Measurements from ENCODE around the gene MAP1LC3B2.

Gene MAP1LC3B2

DNA sequence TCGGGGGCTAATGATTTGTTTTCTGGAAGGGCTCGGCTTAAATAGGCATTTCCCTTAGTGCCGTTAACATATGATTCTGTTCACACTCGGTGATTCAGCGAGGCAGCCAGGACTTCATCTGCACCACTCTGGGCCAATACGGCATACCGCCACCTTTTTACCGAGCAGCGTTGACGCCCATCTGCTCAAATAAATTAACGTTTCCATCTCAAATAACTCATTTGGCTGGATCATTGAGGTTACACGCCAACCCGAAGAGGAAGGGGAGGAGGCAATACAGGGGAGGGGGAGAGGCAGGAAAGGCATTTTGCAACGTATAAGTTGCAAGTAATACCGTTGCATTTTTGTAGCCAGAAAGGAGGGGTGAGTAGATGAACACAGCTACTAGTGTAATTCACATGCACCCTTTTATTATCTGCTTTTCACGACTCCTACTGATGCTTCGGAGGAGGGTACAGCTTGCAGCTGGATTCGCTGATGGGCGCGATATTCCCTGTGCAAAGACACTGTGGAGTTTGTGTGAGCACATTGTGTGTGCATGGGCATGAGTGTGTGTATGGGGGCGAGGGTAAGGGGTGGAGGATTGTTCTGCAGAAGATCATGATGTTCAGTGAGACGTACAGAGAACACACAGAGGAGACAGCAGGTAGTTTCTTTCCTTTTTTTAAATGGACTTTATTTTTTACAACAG is 45.9 kb downstream of the MAP1LC3B2 start:
- Histone ChIP-seq H3K27ac (ENCODE audit: low read depth, low read length) (no peak overlapping the region), H3K4me1 (ENCODE audit: control insufficient read depth, insufficient read depth, low read length) (peaks cover 27% of the 10 kb centered on the region), H3K9ac (ENCODE audit: low read depth, low read length) (no peak overlapping the region), H3K36me3 (ENCODE audit: control insufficient read depth, insufficient read depth, low read length) (no peaks in the 10 kb centered on the region), H3K4me3 (ENCODE audit: low read depth, low read length) (no peak overlapping the region), H3K27me3 (ENCODE audit: control insufficient read depth, insufficient read depth, low read length) (no peaks in the 10 kb centered on the region), H3K9me3 (ENCODE audit: control insufficient read depth, insufficient read depth, low read length) (no peaks in the 10 kb centered on the region)

DNA sequence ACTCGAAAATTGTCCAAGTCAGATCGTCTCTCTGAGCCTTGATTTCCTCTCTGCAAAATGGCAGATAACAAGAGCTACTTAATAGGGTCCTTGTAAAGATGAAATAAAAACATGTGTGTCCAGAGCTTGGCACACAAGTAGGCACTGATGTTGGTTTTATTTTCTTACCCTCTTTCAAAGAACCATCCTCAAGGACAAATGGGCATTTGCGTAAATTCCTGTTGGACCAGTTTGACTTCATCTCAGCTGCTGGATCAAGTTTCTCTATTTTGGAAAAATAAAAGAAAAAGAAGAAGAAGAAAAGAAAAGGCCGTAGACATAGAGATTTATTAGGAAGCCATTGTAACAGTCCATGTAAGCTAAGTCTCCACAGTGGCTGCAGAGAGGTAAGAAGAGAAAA is 47.2 kb downstream of the MAP1LC3B2 start:
- Histone ChIP-seq H3K27ac (ENCODE audit: low read depth, low read length) (no peak overlapping the region), H3K36me3 (ENCODE audit: control insufficient read depth, insufficient read depth, low read length) (no peaks in the 10 kb centered on the region), H3K4me3 (ENCODE audit: low read depth, low read length) (no peak overlapping the region), H3K9me3 (ENCODE audit: control insufficient read depth, insufficient read depth, low read length) (no peaks in the 10 kb centered on the region), H3K4me1 (ENCODE audit: control insufficient read depth, insufficient read depth, low read length) (peaks cover 27% of the 10 kb centered on the region), H3K9ac (ENCODE audit: low read depth, low read length) (no peak overlapping the region), H3K27me3 (ENCODE audit: control insufficient read depth, insufficient read depth, low read length) (no peaks in the 10 kb centered on the region)

DNA sequence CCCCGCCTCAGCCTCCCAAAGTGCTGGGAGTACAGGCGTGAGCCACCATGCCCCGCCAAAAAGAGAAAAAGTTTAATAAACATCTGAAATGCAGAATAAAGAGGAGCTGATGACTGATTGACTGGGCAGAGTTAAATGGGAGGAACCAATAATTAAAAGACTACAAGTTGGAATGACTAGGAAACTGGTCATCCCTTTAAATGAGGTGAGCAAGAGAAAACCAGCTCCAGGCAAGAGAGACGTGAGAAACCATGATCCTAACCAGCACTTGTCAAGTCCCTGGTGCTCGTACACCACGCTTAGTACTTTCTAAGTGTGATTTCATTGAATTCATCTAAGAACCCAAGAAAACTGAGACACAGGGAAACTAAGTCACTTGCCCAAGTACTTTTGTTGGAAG is 47.9 kb downstream of the MAP1LC3B2 start:
- peaks cover 24% of the 10 kb centered on the region for H3K4me1 ChIP-seq (ENCODE audit: control insufficient read depth, insufficient read depth, low read length)
- H3K9me3 ChIP-seq (ENCODE audit: control insufficient read depth, insufficient read depth, low read length) = no peaks in the 10 kb centered on the region
- H3K4me3 ChIP-seq (ENCODE audit: low read depth, low read length) = no peak overlapping the region
- no peak overlapping the region for H3K9ac ChIP-seq (ENCODE audit: low read depth, low read length)
- no peaks in the 10 kb centered on the region for H3K36me3 ChIP-seq (ENCODE audit: control insufficient read depth, insufficient read depth, low read length)
- no peak overlapping the region for H3K27ac ChIP-seq (ENCODE audit: low read depth, low read length)
- no peaks in the 10 kb centered on the region for H3K27me3 ChIP-seq (ENCODE audit: control insufficient read depth, insufficient read depth, low read length)

DNA sequence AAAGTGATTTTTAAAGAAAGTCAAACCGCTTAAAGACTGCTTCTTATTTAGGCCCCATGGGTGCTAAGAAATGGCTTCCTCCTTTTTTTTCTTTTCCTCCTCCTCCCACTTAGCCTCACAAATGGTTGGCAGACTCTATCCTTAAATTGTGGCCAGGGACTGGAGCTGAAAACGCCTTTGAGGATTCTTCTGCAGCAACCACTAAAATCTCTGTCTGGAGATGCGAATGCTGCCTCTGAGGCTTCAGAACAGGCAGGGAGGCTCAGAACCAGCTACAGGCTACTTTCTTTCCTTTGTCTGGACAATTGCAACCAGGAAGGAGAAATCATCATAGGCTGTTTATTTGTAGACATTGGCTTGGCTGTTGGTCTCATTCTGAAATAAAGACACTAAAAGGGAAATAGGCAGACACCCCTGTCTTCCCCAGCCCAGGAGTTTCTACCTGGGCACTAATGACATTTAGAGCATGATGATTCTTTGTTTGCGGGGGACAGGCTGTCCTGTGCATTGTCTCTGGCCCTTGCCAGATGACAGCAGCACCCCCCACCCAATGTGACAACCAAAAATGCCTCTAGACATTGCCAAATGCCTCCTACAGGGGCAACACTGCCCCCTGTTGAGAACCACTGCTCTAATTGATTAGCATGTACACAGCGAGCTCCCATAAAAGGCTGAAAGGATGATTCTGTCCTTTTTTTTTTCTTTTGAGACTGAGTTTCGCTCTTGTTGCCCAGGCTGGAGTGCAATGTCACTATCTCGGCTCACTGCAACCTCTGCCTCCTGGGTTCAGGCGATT is 50.3 kb downstream of the MAP1LC3B2 start:
- H3K9me3 ChIP-seq (ENCODE audit: control insufficient read depth, insufficient read depth, low read length) = no peaks in the 10 kb centered on the region
- H3K4me1 ChIP-seq (ENCODE audit: control insufficient read depth, insufficient read depth, low read length) = peaks cover 19% of the 10 kb centered on the region
- no peak overlapping the region for H3K27ac ChIP-seq (ENCODE audit: low read depth, low read length)
- no peaks in the 10 kb centered on the region for H3K36me3 ChIP-seq (ENCODE audit: control insufficient read depth, insufficient read depth, low read length)
- H3K4me3 ChIP-seq (ENCODE audit: low read depth, low read length) = no peak overlapping the region
- no peaks in the 10 kb centered on the region for H3K27me3 ChIP-seq (ENCODE audit: control insufficient read depth, insufficient read depth, low read length)
- H3K9ac ChIP-seq (ENCODE audit: low read depth, low read length) = no peak overlapping the region

- H3K9me3 ChIP-seq (ENCODE audit: control insufficient read depth, insufficient read depth, low read length) = no peaks in the 10 kb centered on the region
- no peak overlapping the region for H3K4me3 ChIP-seq (ENCODE audit: low read depth, low read length)
- no peak overlapping the region for H3K27ac ChIP-seq (ENCODE audit: low read depth, low read length)
- no peaks in the 10 kb centered on the region for H3K36me3 ChIP-seq (ENCODE audit: control insufficient read depth, insufficient read depth, low read length)
- no peak overlapping the region for H3K9ac ChIP-seq (ENCODE audit: low read depth, low read length)
- H3K27me3 ChIP-seq (ENCODE audit: control insufficient read depth, insufficient read depth, low read length) = no peaks in the 10 kb centered on the region
- peaks cover 9% of the 10 kb centered on the region; the same call in 1 of the 2 replicates for H3K4me1 ChIP-seq (ENCODE audit: control insufficient read depth, insufficient read depth, low read length)
These were observed 51.9 kb downstream of the MAP1LC3B2 start for GRCh38 chr12:116610971-116611541.

- Histone ChIP-seq H3K4me3 (ENCODE audit: low read depth, low read length) (no peak overlapping the region), H3K27me3 (ENCODE audit: control insufficient read depth, insufficient read depth, low read length) (no peaks in the 10 kb centered on the region), H3K36me3 (ENCODE audit: control insufficient read depth, insufficient read depth, low read length) (no peaks in the 10 kb centered on the region), H3K4me1 (ENCODE audit: control insufficient read depth, insufficient read depth, low read length) (peaks cover 8% of the 10 kb centered on the region; the same call in 1 of the 2 replicates), H3K9ac (ENCODE audit: low read depth, low read length) (no peak overlapping the region), H3K9me3 (ENCODE audit: control insufficient read depth, insufficient read depth, low read length) (no peaks in the 10 kb centered on the region), H3K27ac (ENCODE audit: low read depth, low read length) (no peak overlapping the region)
These were observed 53.3 kb downstream of the MAP1LC3B2 start for GRCh38 chr12:116612436-116612835.

- Histone ChIP-seq H3K4me1 (ENCODE audit: control insufficient read depth, insufficient read depth, low read length) (peaks cover 8% of the 10 kb centered on the region; the same call in 1 of the 2 replicates), H3K9me3 (ENCODE audit: control insufficient read depth, insufficient read depth, low read length) (no peaks in the 10 kb centered on the region), H3K9ac (ENCODE audit: low read depth, low read length) (no peak overlapping the region), H3K4me3 (ENCODE audit: low read depth, low read length) (no peak overlapping the region), H3K36me3 (ENCODE audit: control insufficient read depth, insufficient read depth, low read length) (no peaks in the 10 kb centered on the region), H3K27me3 (ENCODE audit: control insufficient read depth, insufficient read depth, low read length) (no peaks in the 10 kb centered on the region), H3K27ac (ENCODE audit: low read depth, low read length) (no peak overlapping the region)
These were observed 54.1 kb downstream of the MAP1LC3B2 start for GRCh38 chr12:116613256-116613655.

GRCh38 chr12:116614194-116614915 is 55.2 kb downstream of the MAP1LC3B2 start:
- no peaks in the 10 kb centered on the region for H3K36me3 ChIP-seq (ENCODE audit: control insufficient read depth, insufficient read depth, low read length)
- H3K27ac ChIP-seq (ENCODE audit: low read depth, low read length) = no peak overlapping the region
- H3K9ac ChIP-seq (ENCODE audit: low read depth, low read length) = no peak overlapping the region
- H3K4me3 ChIP-seq (ENCODE audit: low read depth, low read length) = no peak overlapping the region
- peaks cover 8% of the 10 kb centered on the region; the same call in 1 of the 2 replicates for H3K4me1 ChIP-seq (ENCODE audit: control insufficient read depth, insufficient read depth, low read length)
- H3K9me3 ChIP-seq (ENCODE audit: control insufficient read depth, insufficient read depth, low read length) = no peaks in the 10 kb centered on the region
- no peaks in the 10 kb centered on the region for H3K27me3 ChIP-seq (ENCODE audit: control insufficient read depth, insufficient read depth, low read length)

GRCh38 chr12:116615141-116615861 is 56.1 kb downstream of the MAP1LC3B2 start:
- H3K4me1 ChIP-seq (ENCODE audit: control insufficient read depth, insufficient read depth, low read length) = peaks cover 7% of the 10 kb centered on the region
- no peaks in the 10 kb centered on the region for H3K36me3 ChIP-seq (ENCODE audit: control insufficient read depth, insufficient read depth, low read length)
- no peak overlapping the region for H3K4me3 ChIP-seq (ENCODE audit: low read depth, low read length)
- H3K9me3 ChIP-seq (ENCODE audit: control insufficient read depth, insufficient read depth, low read length) = no peaks in the 10 kb centered on the region
- H3K27ac ChIP-seq (ENCODE audit: low read depth, low read length) = no peak overlapping the region
- no peak overlapping the region for H3K9ac ChIP-seq (ENCODE audit: low read depth, low read length)
- H3K27me3 ChIP-seq (ENCODE audit: control insufficient read depth, insufficient read depth, low read length) = no peaks in the 10 kb centered on the region

GRCh38 chr12:116616536-116617248 is 57.5 kb downstream of the MAP1LC3B2 start:
- H3K9ac ChIP-seq (ENCODE audit: low read depth, low read length) = no peak overlapping the region
- no peak overlapping the region for H3K27ac ChIP-seq (ENCODE audit: low read depth, low read length)
- H3K4me3 ChIP-seq (ENCODE audit: low read depth, low read length) = no peak overlapping the region

More at GRCh38 chr12:116616536-116617248, 57.5 kb downstream of the MAP1LC3B2 start:
- Histone ChIP-seq H3K36me3 (ENCODE audit: control insufficient read depth, insufficient read depth, low read length) (no peaks in the 10 kb centered on the region), H3K9me3 (ENCODE audit: control insufficient read depth, insufficient read depth, low read length) (no peaks in the 10 kb centered on the region), H3K4me1 (ENCODE audit: control insufficient read depth, insufficient read depth, low read length) (peaks cover 9% of the 10 kb centered on the region), H3K27me3 (ENCODE audit: control insufficient read depth, insufficient read depth, low read length) (no peaks in the 10 kb centered on the region)
